ENCODE measurements around the gene MARCHF11.
A peak's percentile ranks its signal among the peaks of the same experiment; 100 is the strongest.

MARCHF11 gene

GRCh38 chr5:16179511-16179935 is at the start of gene MARCHF11:
Gene MARCHF11, minus strand, starts transcription at chr5:16179791. Its CDS starts 216 bp downstream, at chr5:16179575.
- no peak for DNase-seq

GRCh38 chr5:16225927-16226326 is 46.3 kb upstream of the MARCHF11 start:
- DNase-seq, result no peak

- no peak for DNase-seq
Observed at GRCh38 chr5:16192311-16192710, 12.7 kb upstream of the MARCHF11 start.

- no peak for DNase-seq
Observed at GRCh38 chr5:16180789-16181082, 1.1 kb upstream of the MARCHF11 start.

DNA sequence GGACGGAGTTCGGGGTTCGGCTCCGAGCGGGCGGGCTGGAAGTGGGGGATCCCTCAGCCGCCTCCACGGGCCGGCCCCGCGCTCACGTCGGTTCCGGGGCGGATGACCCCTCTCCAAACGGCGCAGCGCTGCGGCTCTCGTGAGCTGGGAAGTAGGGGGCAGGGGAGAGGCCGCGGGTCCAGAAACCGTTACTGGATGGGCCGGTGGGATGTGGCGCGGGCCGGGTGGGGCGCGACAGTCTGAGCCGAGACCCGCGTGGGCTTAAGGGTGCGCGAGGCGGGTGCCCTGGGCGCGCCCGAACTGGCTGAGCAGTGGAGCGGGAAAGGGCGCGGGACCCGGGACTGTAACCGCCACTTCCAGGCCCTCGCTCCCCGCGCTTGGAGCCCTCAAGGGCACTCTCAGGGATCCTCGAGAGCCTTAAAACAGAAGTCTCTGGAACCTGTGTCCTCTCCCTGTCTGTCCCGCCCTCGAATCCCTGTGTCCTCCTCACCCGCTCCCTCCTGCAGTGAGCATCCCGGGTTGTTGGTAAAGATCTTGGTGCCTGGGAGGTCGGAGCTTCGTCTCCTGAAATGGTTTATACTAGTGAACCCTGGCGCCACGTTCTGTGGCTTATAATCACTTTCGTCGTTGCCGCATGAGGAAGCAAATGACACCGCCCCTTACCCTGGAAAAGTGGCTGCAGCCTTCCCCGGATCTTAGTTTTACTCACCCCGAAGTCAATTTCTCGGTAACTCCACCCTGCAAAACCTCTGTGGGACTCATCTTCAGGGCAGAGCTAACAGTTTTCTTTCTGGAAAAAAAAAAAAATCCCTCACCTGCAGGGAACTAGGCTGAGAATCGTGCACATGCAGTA is 571 bp upstream of the MARCHF11 start:
- no peak for DNase-seq

DNA sequence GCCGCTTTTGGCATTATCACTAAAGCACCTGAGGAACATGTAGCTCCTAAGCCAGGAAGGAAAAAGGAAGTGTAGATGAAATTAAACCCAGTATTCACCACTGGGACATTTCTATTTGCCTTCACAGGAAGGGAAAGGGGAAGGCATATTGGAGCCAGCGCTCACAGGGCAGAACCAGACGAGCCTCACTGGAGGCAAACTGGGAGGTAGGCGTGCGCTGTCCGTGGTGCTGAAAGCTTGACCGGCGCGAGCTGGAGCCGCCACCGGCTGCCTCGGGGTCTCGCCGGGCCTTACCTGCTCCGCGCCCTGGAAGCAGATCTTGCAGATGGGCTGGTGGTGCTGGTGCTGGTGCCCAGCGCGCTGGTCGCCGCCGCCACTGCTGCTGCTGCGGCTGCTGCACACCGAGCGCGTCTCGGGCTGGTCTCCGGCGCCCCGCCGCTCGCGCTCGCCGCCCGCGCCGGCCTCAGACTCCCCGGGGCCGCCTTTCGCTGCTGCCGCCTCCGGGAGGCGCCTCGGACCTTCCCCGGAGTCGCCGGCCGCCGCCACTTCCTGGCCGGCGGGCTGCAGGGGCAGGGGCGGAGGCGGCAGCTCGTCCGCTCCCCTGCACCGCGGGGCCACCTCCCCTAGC is 732 bp downstream of the MARCHF11 start:
- DNase-seq, result no peak

GRCh38 chr5:16169550-16169949 is 10.0 kb downstream of the MARCHF11 start:
- DNase-seq, result no peak

GRCh38 chr5:16160706-16161105 is 18.9 kb downstream of the MARCHF11 start:
- peak; percentile 30 for DNase-seq

DNA sequence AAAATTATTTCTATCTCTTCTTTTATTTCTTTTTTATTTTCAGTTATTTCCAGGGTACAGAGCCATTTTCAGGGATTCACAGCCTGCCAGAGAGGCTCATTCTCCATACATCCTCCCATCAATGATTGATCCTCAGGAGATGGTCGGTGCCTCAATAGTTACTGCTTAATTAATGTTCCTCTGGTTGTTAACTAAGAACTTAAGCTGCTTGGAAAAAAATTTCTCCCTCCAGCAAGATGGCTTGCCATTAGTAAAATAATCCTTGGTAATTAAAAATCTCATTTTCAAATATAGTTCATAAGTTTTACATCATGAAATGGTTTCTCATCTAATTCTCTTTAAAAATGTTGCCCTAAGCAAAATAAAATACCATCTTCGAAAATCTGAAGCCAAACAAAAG is 20.0 kb downstream of the MARCHF11 start:
- DNase-seq, result no peak

- no peak for DNase-seq
Observed at GRCh38 chr5:16156152-16156551, 23.4 kb downstream of the MARCHF11 start.

DNA sequence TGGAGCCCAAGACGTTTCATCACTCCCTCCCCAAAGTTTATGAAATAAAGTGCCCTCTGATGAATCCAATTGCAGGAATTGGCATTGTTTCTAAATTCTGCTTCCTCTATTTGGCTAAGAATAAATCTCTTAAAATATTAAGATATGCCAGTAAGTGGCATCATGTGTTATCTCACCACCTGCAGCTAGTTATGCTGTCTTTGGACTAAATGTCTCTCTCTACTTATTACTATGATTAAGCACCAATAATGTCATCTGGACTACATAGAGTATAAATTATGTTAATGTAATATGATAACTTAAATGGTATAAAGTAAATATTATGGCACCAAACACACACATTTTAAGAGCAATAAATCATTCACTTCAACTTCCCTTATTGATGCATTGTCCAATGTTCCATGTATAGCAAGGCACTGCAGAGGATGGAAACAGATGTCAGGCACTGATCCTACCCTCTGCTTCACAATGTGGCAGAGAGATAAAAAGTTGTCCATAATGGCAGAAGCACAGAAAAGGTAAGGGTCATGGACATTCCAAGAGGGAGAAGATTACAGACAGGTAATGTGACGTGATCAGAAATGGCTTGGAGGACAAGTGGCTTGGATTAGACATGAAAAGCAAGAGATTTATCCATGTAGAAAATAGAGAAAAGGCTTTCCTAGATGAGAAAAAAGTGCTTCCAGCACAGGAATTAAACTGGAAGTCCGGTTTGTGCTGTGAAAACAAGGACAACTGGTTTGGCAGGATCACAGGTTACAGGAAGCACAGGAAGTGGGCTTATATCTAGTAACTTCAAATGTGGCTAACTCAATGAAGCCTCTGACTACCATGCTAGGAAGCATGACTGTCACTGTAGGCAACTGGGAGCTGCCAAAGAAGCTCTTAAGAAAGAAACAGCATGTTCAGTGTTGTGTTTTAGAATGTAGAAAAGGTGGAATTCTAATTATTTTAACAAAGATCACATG is 26.7 kb downstream of the MARCHF11 start:
- DNase-seq, result no peak

- no peak for DNase-seq
Observed at GRCh38 chr5:16149621-16150020, 30.0 kb downstream of the MARCHF11 start.

GRCh38 chr5:16147179-16147900 is 32.3 kb downstream of the MARCHF11 start:
- DNase-seq, result no peak

DNA sequence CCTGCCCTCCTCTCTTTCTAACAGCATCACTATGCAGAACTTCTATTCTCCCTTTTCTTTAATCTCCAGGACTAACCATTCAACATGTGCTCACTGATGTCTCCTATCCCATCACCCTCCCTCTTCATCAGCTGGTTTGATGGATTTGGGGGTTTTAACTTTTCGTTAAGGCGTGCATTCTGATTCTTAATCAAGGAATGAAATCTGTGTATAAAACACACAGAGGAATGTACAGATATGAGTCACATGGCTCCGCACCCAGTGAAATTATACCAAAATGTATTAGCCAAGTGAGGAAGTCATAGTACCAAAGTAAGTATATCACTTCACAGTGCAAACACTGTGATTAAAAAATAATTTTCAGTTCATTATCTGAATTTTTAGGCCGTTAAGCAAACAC is 35.2 kb downstream of the MARCHF11 start:
- DNase-seq, result no peak

DNA sequence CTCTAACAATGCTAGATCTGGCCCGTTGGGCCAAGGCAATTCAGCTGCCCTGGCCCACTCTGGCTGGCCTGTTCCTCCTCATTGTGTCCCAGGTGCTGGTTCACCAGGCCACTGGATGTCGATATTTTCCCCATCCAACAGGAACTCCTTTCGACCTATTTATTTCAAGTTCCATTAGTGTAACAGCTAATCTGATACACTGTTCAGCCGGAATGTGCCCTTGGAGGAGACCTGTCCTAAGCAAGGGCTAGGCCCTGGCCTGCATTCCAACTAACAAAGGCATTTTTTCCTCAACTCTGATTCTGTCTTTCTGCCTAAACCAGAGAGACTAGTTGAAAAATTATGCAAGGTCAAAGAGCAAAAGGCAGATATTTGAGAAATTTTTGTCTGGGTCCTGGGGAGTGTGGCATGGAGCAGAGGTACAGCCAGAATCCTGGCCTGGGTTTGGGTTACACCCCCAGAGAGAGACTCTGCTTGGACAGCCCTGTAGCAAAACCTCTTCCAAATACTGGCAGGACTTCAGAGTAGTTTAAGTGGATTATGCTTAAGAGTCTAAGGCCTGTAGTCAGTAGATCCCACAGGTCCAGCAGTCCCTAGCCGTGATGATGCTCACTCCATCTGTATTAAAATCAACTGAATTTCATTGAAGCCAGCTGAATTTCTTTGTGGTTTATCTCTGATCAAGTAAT is 36.1 kb downstream of the MARCHF11 start:
- DNase-seq, result no peak

GRCh38 chr5:16140944-16141343 is 38.6 kb downstream of the MARCHF11 start:
- DNase-seq, result no peak

DNA sequence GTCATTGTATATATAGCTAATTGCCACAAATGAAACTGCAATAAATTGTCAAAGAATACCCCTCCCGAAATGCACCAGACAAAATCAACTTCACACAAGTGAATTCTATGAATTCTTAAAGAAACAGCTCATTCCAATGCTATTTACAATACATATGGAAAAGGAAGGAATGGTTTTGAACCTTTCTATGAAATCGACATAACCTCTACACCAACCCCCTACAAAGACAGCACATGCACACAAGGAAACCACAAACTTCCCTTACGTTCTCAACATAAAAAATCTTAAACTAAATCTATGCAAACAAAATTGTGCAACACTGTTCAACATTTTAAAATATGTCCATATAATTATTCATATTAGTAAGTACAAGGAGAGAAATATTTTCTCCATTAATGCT is 39.2 kb downstream of the MARCHF11 start:
- DNase-seq, result no peak

- DNase-seq, result no peak
Observed at GRCh38 chr5:16137177-16137576, 42.4 kb downstream of the MARCHF11 start.

DNA sequence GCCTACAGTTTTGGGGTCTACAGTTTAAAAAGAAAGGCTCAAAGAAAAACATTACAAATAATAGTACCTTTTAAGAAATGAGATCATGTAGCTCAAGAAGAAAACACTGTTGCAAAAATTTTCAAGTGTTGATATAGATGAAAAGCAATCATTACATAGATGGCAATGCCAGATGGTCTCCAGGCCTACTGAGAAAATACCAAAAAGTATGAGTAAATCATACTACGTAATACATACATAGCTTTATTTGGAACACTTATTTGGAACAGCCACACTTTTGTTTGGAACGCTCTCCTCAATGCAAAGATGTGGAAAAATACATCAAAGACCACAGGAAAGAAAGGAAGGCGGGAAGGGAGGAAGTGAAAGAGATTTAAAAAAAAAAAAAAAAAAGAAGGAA is 44.1 kb downstream of the MARCHF11 start:
- no peak for DNase-seq

GRCh38 chr5:16135003-16135402 is 44.6 kb downstream of the MARCHF11 start:
- DNase-seq, result no peak

DNA sequence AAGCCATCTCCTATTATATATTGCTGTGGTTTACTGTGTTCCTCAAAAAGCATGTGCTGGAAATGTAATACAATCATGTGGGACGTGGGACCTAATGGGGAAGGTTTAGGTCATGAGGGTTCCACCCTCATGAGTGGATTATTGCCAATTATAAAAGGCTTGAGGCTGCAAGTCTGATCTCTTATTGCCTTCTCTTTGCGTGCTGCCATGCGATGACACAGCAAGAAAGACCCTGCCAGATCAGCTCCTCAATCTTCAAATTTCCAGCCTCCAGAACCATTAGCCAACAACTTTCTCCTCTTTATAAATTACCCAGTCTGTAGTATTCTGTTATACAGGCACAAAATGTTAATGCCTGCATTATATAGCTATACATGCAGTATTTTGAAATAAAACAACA is 45.4 kb downstream of the MARCHF11 start:
- DNase-seq, result no peak

GRCh38 chr5:16131878-16132277 is 47.7 kb downstream of the MARCHF11 start:
- DNase-seq, result no peak
